Mesenchymal stem cell (in vitro differentiated cells and primary cell): Measurements from ENCODE around the gene APP.

Experiments used
- DNase-seq: peaks from one replicate; pipeline ENCODE4 v3.0.0-alpha.2; 2013
- H2AFZ ChIP-seq: one replicate; pipeline ENCODE4 v1.6.1; 2013; ENCODE audit warnings: low read depth, mild to moderate bottlenecking, control low read depth, inconsistent platforms, low read length, moderate library complexity
- H2AK5ac ChIP-seq: 2 replicates; pipeline ENCODE4 v1.6.1; 2013; ENCODE audit warnings: low read length, moderate library complexity, mild to moderate bottlenecking, inconsistent platforms; ENCODE audit not compliant: severe bottlenecking
- H2BK120ac ChIP-seq: one replicate; pipeline ENCODE4 v1.6.1; 2013; ENCODE audit warnings: low read depth, mild to moderate bottlenecking, inconsistent platforms, low read length, moderate library complexity
- H2BK12ac ChIP-seq, 2 experiments: one replicate each; pipeline ENCODE4 v1.6.1; 2013; ENCODE audit warnings: inconsistent platforms in 2 of 2, low read length in 2 of 2, mild to moderate bottlenecking in 2 of 2, moderate library complexity in 2 of 2, control low read depth in 1 of 2
- H2BK15ac ChIP-seq: one replicate; pipeline ENCODE4 v1.6.1; 2013; ENCODE audit warnings: mild to moderate bottlenecking, low read depth, inconsistent platforms; ENCODE audit not compliant: poor library complexity, severe bottlenecking
- H2BK5ac ChIP-seq: 2 replicates; pipeline ENCODE4 v1.6.1; 2013; ENCODE audit warnings: low read depth, mild to moderate bottlenecking, low read length, control low read depth, inconsistent platforms; ENCODE audit not compliant: poor library complexity, severe bottlenecking
- H3K14ac ChIP-seq, 2 experiments: one replicate each; pipeline ENCODE4 v1.6.1; 2013; ENCODE audit warnings: inconsistent platforms in 2 of 2, low read length in 2 of 2, control low read depth in 1 of 2, mild to moderate bottlenecking in 1 of 2, moderate library complexity in 1 of 2
- H3K18ac ChIP-seq, 2 experiments: one replicate each; pipeline ENCODE4 v1.6.1; 2013; ENCODE audit warnings: inconsistent platforms in 2 of 2, low read length in 2 of 2, control low read depth in 1 of 2, low read depth in 1 of 2, mild to moderate bottlenecking in 1 of 2
- H3K23ac ChIP-seq, 2 experiments: one replicate each; pipeline ENCODE4 v1.6.1; 2013; ENCODE audit warnings: inconsistent platforms in 2 of 2, low read length in 2 of 2, mild to moderate bottlenecking in 2 of 2, moderate library complexity in 2 of 2, control low read depth in 1 of 2
- H3K27ac ChIP-seq: 2 replicates; pipeline ENCODE4 v1.5.1; 2013; ENCODE audit warnings: mild to moderate bottlenecking, moderate library complexity, low read length, control low read depth, inconsistent platforms; ENCODE audit not compliant: poor library complexity, severe bottlenecking
- H3K27me3 ChIP-seq, 2 experiments: 2 replicates each; pipeline versions ENCODE4 v1.6.1 to v1.7.0; 2013; ENCODE audit warnings: low read length in 2 of 2, mild to moderate bottlenecking in 2 of 2, moderate library complexity in 2 of 2, control low read depth in 1 of 2, inconsistent platforms in 1 of 2; ENCODE audit not compliant: control insufficient read depth in 1 of 2, insufficient read depth in 1 of 2
- H3K36me3 ChIP-seq, 2 experiments: 2 replicates each; pipeline versions ENCODE4 v1.6.1 to v1.7.0; 2013; ENCODE audit warnings: low read length in 2 of 2, control low read depth in 1 of 2, inconsistent platforms in 1 of 2, low read depth in 1 of 2, mild to moderate bottlenecking in 1 of 2; ENCODE audit not compliant: insufficient read depth in 2 of 2, control insufficient read depth in 1 of 2
- H3K4ac ChIP-seq, 2 experiments: one replicate each; pipeline ENCODE4 v1.6.1; 2013; ENCODE audit warnings: inconsistent platforms in 2 of 2, low read length in 2 of 2, mild to moderate bottlenecking in 2 of 2, moderate library complexity in 2 of 2, control low read depth in 1 of 2, low read depth in 1 of 2
- H3K4me1 ChIP-seq: 2 replicates; pipeline ENCODE4 v1.6.1; 2013; ENCODE audit warnings: low read depth, low read length, control low read depth; ENCODE audit not compliant: control insufficient read depth, insufficient read depth
- H3K4me2 ChIP-seq: 2 replicates; pipeline ENCODE4 v1.6.1; 2013; ENCODE audit warnings: low read length, mild to moderate bottlenecking, inconsistent platforms; ENCODE audit not compliant: poor library complexity, severe bottlenecking
- H3K4me3 ChIP-seq, 2 experiments: 2 replicates each; pipeline versions ENCODE4 v1.5.1 to v1.7.0; 2013; ENCODE audit warnings: low read length in 2 of 2, mild to moderate bottlenecking in 2 of 2, control low read depth in 1 of 2, low read depth in 1 of 2; ENCODE audit not compliant: insufficient read depth in 1 of 2
- H3K79me1 ChIP-seq: replicated peaks from 2 replicates; pipeline ENCODE4 v1.6.1; 2013; ENCODE audit warnings: mild to moderate bottlenecking, control low read depth, low read length, inconsistent platforms; ENCODE audit not compliant: poor library complexity, severe bottlenecking
- H3K9ac ChIP-seq: 2 replicates; pipeline ENCODE4 v1.7.0; 2013; ENCODE audit warnings: mild to moderate bottlenecking, low read length, moderate library complexity
- H3K9me3 ChIP-seq: 2 replicates; pipeline ENCODE4 v1.7.0; 2013; ENCODE audit warnings: mild to moderate bottlenecking, low read length; ENCODE audit not compliant: control insufficient read depth
- H4K8ac ChIP-seq: one replicate; pipeline ENCODE4 v1.6.1; 2013; ENCODE audit warnings: inconsistent platforms, mild to moderate bottlenecking, low read length, moderate library complexity
- H4K91ac ChIP-seq: one replicate; pipeline ENCODE4 v1.6.1; 2013; ENCODE audit warnings: mild to moderate bottlenecking, low read length, inconsistent platforms
- WGBS: methylation state at CpG from one replicate; pipeline ENCODE4 v1.1.7; 2013; ENCODE audit warnings: mixed read lengths; 5-methylcytosine and 5-hydroxymethylcytosine counted together

The APP gene

GRCh38 chr21:26057477-26058170 lies 112.9 kb downstream of the APP start:
- H2BK5ac ChIP-seq = no peak overlapping the region

GRCh38 chr21:26055841-26056264 lies 114.7 kb downstream of the APP start:
- Histone ChIP-seq H3K27ac (no peak overlapping the region), H3K23ac (no peak overlapping the region), H3K27me3 (no peaks in the 10 kb centered on the region), H2BK15ac (no peak overlapping the region), H4K91ac (no peak overlapping the region), H2AFZ (no peak overlapping the region), H4K8ac (no peak overlapping the region), H2BK12ac (no peak overlapping the region), H3K14ac (no peak overlapping the region), H3K4ac (no peak overlapping the region), H3K79me1 (peaks cover 37% of the 10 kb centered on the region), H2BK120ac (no peak overlapping the region), H3K4me2 (no peak overlapping the region), H3K4me3 (no peak overlapping the region), H2BK5ac (no peak overlapping the region), H3K9ac (no peak overlapping the region), H3K36me3 (peaks cover 5 to 38% of the 10 kb centered on the region in 2 experiments), H3K9me3 (no peaks in the 10 kb centered on the region), H3K18ac (no peak overlapping the region), H3K4me1 (peaks cover 4% of the 10 kb centered on the region), H2AK5ac (no peak overlapping the region)
- WGBS = 51% methylated on average over 5 of the region's 5 CpGs
- DNase-seq = no peak

More at GRCh38 chr21:26057477-26058170, 112.9 kb downstream of the APP start:
- Histone ChIP-seq H3K4me2 (no peak overlapping the region), H3K4ac (no peak overlapping the region), H3K36me3 (peaks cover 2 to 20% of the 10 kb centered on the region in 2 experiments), H3K4me1 (peaks cover 3% of the 10 kb centered on the region), H3K27me3 (no peaks in the 10 kb centered on the region), H4K8ac (no peak overlapping the region), H3K18ac (no peak overlapping the region), H3K23ac (peak overlapping the region in 1 of 2 experiments; percentile 35), H3K27ac (no peak overlapping the region), H2BK15ac (no peak overlapping the region), H3K79me1 (peaks cover 33% of the 10 kb centered on the region), H2BK120ac (no peak overlapping the region), H4K91ac (no peak overlapping the region), H3K14ac (no peak overlapping the region), H2AK5ac (no peak overlapping the region), H2BK12ac (no peak overlapping the region), H3K4me3 (no peak overlapping the region), H3K9me3 (no peaks in the 10 kb centered on the region), H3K9ac (no peak overlapping the region), H2AFZ (no peak overlapping the region)
- 96% methylated on average over 6 of the region's 6 CpGs for WGBS
- no peak for DNase-seq

GRCh38 chr21:26055010-26055409 lies 115.6 kb downstream of the APP start:
- DNase-seq = no peak
- H3K14ac ChIP-seq = no peak overlapping the region
- H4K91ac ChIP-seq = no peak overlapping the region
- no peak overlapping the region for H2AK5ac ChIP-seq
- WGBS = 60% methylated on average over 1 of the region's 2 CpGs
- H2BK12ac ChIP-seq = no peak overlapping the region
- peaks cover 4 to 44% of the 10 kb centered on the region in 2 experiments for H3K36me3 ChIP-seq
- H3K9ac ChIP-seq = no peak overlapping the region
- no peak overlapping the region for H2BK5ac ChIP-seq
- H3K9me3 ChIP-seq = no peaks in the 10 kb centered on the region
- no peak overlapping the region for H3K27ac ChIP-seq
- H3K4ac ChIP-seq = no peak overlapping the region
- peaks cover 33% of the 10 kb centered on the region for H3K79me1 ChIP-seq
- H3K23ac ChIP-seq = no peak overlapping the region
- no peak overlapping the region for H3K4me2 ChIP-seq
- no peak overlapping the region for H3K18ac ChIP-seq
- H3K4me3 ChIP-seq = no peak overlapping the region
- H3K4me1 ChIP-seq = peaks cover 4% of the 10 kb centered on the region
- H4K8ac ChIP-seq = no peak overlapping the region
- no peak overlapping the region for H2AFZ ChIP-seq
- H2BK15ac ChIP-seq = no peak overlapping the region
- no peaks in the 10 kb centered on the region for H3K27me3 ChIP-seq
- no peak overlapping the region for H2BK120ac ChIP-seq

GRCh38 chr21:26052057-26052456 lies 118.5 kb downstream of the APP start:
- Histone ChIP-seq H2AFZ (no peak overlapping the region), H3K4me2 (no peak overlapping the region), H3K36me3 (peaks cover 6 to 57% of the 10 kb centered on the region in 2 experiments), H2BK5ac (no peak overlapping the region), H3K4me3 (no peak overlapping the region), H3K18ac (no peak overlapping the region), H2AK5ac (no peak overlapping the region), H3K4ac (no peak overlapping the region), H3K27me3 (no peaks in the 10 kb centered on the region), H3K14ac (no peak overlapping the region), H2BK120ac (no peak overlapping the region), H2BK15ac (no peak overlapping the region), H4K8ac (no peak overlapping the region), H2BK12ac (no peak overlapping the region), H4K91ac (no peak overlapping the region), H3K27ac (no peak overlapping the region), H3K4me1 (peaks cover 6% of the 10 kb centered on the region), H3K23ac (no peak overlapping the region), H3K9me3 (no peaks in the 10 kb centered on the region), H3K9ac (no peak overlapping the region), H3K79me1 (peaks cover 28% of the 10 kb centered on the region)
- WGBS = no CpG with 5 or more reads among the region's 2 CpGs
- DNase-seq = no peak
